GM19035 (cell line): ENCODE results near the gene MID2.
"Not testable (repeated sequence)": the region's sequence is repeated elsewhere in the genome, so short reads cannot be mapped to it uniquely, and the experiment has no call there.

Experiments
- ATAC-seq: cut with Tn5 transposase; IDR thresholded peaks from one replicate; pipeline ENCODE4 v1.9.1; 2021; ENCODE audit not compliant: unreplicated experiment

MID2 gene

DNA sequence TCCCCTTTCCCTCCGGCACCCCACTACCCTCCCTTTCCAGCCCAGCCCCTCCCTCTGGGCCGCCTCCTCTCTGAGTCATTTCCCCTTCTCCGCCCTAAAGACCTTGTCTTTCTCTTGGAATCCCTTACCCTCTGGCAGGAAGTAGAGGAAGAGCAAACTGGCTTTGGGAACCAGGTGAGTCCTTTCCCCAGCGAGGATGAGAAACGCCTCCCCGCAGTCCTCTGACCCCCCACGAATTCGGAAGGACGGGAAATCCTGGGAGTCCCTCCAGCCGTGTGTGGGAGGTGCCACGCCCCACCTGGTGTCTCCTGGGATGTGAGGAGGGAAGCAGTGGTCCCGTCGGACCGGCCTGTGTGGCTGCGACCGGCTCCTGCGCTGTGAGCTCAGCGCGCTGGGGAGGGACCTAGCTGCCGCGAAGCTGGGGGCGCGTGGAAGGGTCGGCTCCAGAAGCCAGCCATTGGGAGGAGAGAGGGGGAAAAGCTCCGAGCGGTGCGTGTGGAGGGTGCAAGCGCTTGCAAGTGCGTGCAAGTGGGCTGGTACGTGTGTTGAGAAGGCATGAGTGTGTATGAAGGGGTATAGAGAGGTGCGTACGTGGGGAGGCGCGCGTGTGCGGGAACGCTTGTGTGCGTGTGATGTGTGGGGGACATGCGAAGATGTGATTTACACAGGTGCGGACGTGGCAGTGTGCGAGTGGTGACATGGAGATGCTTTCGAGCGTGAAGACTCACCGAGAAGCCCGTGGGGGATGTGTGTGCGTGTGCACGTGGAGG lies 110.2 kb downstream of the MID2 start:
- no peak for ATAC-seq

DNA sequence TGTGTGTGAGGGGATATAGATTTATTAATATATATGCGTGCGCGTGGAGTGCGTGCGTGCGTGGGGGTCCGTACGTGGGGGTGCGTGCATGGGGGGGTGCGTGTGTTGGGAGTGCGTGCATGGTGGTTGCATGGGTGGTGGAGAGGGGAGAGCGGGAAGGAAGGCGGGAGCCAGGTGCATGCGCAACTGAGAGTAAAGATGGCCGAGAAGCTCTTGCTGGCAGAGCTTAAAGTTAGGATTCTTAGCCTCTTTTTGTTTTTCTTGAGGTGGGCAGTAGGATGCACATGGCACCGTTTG lies 110.7 kb downstream of the MID2 start:
- ATAC-seq, result no peak

DNA sequence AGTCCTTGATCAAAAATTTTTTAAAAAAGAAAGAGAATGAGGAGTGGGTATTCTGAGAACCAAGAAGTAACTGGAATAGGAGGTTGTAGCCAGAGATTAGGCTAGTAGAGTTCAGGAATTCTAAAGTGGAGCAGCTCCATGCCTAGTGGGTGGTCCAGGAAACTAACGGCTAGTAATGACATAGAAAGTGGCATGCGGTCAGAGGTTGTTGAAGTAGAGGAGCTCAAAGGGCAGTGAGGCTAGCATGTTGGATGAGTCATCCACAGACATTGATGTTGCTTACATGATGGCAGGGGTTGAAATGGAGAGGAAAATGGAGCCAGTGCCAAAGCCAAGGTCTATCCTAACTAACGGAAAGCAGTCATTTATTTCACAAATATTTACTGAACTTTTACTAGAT lies 114.4 kb downstream of the MID2 start:
- ATAC-seq, result no peak

DNA sequence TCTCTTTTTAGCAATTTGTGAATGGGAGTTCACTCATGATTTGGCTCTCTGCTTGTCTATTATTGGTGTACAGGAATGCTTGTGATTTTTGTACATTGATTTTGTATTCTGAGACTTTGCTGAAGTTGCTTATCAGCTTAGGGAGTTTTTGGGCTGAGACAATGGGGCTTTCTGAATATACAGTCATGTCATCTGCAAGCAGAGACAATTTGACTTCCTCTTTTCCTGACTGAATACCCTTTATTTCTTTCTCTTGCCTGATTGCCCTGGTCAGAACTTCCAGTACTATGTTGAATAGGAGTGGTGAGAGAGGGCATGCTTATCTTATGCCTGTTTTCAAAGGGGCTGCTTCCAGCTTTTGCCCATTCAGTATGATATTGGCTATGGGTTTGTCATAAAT lies 129.7 kb downstream of the MID2 start:
- not testable (repeated sequence) for ATAC-seq

DNA sequence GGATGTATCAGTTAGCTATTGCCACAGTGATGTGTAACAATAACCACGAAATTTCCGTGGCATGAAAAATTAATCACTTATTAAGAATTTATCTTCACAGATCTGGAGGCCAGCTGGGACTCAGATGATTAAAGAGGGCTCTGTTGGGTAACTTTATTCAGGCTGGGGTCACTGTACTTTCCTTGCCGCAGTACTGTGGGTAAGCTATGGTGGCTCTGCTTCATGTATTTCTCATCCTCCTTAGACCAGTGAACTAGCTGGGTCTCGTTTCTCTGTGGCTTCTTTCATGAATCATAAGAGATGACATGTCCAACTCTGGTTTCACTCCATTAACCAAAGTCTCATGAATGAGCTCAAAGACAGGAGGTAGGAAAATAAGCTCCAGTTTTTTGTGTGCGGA lies 143.0 kb downstream of the MID2 start:
- no peak for ATAC-seq

DNA sequence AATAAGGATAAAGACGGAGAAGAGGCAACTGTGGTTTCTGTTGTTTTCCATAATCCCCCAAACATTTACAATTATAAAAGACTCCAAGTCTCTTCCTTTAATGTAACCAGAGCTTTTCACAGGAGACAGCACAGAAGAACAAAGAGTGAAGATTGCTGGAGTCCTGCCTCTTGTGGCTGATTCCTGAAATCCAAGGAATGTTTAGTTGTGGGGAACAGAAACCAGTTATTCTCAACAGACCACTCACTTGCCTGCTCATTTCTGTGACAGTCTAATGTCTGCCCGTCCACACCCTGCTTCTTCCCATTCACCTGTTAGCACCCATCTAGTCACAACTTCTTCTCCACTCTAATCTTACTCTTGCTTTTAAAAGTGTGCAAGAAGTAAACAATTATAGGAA lies 144.4 kb downstream of the MID2 start:
- no peak for ATAC-seq

DNA sequence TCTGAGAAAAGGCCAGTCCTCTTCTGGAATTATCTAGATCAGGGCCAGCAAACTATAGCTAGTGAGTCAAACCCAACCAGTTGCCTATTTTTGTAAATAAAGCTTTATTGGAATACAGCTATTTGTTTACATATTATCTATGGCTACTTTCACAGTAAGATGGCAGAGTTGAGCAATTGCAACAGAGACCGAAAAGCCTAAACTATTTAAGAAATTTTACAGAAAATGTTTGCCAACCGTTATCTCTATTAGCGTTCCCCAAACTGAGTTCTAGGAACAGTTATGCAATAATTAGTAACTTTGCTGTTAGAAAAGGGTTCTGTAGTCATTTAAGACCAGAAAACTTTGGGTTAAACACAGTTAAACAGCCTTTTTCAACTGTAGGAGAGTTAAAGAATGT lies 146.0 kb downstream of the MID2 start:
- ATAC-seq, result no peak
